ENCODE results near the gene SEM1.
A peak's percentile ranks its signal among the peaks of the same experiment; 100 is the strongest.
"Not testable (repeated sequence)": the region's sequence is repeated elsewhere in the genome, so short reads cannot be mapped to it uniquely, and the experiment has no call there.

The SEM1 gene

GRCh38 chr7:96700516-96700915 is 9.1 kb downstream of the SEM1 start:
- no peak for DNase-seq

DNA sequence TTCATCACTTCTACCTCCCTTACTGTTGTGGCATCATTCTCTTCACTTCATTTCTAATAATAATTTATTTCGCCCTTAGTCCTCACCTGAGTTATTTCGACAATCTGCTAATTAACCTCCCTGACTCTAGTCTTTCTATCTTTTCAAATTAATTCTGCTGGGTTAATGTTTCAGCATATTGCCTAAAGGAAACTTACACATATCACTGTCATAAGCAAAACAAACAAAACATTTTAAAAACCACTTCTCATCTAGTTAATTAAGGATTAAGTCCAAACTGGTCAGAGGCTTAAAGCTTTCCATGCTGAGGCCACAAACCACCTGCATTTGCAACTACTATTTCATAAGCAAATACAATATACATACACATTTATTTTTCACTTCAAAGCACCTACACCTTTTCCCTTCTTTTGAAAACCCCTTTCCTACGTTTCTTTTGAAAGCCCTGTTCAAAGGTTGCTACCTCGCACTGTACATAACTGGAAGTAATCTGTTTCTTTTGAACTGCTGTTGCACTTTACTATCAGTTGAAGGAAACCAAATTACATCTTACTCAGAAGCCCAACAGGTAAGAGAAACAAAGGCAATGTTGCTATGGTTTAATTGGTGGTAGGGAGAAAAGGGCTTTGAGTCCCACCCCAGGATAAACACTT is 10.3 kb downstream of the SEM1 start:
- DNase-seq = no peak

GRCh38 chr7:96698449-96698848 is 11.2 kb downstream of the SEM1 start:
- not testable (repeated sequence) for DNase-seq

- DNase-seq = no peak
Observed at GRCh38 chr7:96697822-96698221, 11.8 kb downstream of the SEM1 start.

DNA sequence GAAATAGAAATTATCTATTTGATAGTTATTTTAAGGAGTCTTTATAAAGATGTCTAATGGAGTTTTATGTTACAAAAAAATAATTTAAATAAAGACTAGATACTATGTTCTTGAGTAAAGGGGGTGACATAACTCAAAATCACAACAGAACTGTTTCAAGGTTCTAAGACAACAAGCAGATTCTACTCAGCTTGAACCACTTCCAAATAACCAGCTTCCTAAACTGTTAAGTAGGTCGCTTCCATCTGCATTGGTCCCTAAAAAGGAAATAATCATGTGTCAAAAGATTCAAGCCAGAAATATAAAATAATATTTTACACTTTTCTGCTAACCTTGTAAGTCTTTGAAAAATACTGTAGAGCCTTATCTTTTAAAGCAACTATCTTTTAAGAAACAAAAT is 14.1 kb downstream of the SEM1 start:
- no peak for DNase-seq

- no peak for DNase-seq
Observed at GRCh38 chr7:96694082-96694481, 15.6 kb downstream of the SEM1 start.

DNA sequence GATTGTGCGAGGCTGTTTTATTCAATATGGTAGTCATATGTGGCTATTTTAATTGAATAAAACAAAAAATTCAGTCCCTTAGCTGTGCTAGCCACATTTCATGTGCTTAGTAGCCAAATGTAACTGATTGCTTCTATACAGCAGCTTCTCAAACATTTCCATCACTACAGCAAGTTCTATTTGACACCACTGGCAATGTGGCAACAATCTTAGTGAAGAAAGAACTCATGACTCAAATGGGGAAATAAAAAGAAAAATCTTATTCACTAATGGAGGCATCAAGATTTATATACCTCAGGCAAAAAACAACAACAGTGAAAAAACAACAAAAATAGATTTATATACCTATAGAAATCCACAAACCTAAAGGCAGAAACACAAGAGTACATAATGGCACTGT is 17.9 kb downstream of the SEM1 start:
- no peak for DNase-seq

- no peak for DNase-seq
Observed at GRCh38 chr7:96689414-96689813, 20.2 kb downstream of the SEM1 start.

GRCh38 chr7:96686305-96686704 is 23.3 kb downstream of the SEM1 start:
- DNase-seq = peak in 1 of 2 donors; percentile 12

GRCh38 chr7:96685755-96686154 is 23.9 kb downstream of the SEM1 start:
- DNase-seq = no peak

DNA sequence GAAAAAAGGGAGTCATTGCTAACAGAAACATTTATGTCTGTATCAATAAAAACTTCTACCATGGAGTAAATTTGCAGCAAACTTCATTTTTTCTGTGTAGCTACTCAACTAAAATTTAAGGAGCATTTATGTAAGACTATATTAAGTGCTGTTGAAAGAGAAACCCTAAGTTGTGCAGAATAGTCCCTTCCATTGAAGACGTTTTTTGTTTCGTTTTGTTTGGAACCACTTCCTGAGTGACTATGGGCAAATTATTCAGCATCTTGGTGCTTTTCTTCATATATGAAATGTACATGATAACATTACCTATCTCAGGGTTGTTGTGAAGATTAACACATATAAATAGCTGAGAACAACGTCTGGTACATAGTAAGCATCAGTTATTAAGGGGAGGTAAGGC is 24.3 kb downstream of the SEM1 start:
- peak in 1 of 2 donors; percentile 21 for DNase-seq

DNA sequence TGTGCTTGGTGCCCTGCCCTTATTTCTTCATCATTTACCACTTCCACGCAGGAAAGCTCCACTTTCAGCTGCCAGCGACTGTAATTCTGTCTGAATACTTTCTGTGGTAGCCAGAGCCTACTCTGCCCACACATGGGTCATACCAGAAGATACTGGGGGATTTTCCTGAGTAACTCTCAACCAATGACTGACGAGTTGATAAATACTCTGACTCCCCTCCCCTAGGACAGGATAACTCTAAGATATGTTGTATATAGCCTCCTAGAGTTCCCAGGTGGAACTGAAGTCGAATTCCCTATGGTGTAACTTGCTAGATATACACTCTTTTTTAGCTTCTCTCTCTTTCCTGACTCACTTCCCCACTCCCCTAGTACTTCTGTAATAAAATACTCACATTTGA is 29.8 kb downstream of the SEM1 start:
- DNase-seq = no peak

GRCh38 chr7:96676919-96677318 is 32.7 kb downstream of the SEM1 start:
- no peak for DNase-seq

DNA sequence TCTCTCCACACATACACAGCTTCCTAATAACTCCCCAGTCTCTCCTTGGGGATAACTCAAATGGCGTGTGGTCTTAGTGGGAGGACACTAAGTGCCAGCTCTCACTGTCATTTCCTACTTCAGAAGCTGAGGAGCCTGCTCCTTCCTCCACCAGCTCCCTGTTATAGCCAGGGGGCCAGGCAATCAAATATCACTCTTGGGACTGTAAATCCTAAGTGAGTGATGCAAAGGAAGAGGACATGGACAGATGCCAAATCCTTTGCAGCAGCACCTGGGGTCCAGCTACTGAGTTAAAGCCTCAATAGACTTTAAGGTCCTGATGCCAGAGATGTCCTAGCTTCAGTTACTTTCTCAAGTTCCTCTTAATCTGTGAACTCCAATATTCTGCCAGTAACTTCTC is 34.1 kb downstream of the SEM1 start:
- DNase-seq = no peak

DNA sequence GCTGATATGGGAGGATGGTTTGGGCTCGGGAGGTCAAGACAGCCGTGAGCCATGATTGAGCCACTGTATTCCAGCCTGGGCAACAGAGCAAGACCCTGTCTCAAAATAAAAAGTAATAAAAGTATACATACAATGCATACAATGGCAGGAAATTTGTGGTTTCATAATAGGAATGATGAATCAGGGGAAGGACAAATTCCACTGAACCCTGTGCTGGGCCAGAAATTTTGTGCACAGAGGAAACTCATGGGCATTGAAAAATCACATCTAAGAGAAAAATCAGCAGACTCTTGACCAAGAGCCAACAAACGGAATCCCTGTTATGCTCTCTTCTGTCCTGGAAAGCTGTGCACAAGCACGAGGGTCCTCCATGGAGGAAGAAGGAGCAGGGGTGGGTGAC is 35.1 kb downstream of the SEM1 start:
- DNase-seq = no peak

DNA sequence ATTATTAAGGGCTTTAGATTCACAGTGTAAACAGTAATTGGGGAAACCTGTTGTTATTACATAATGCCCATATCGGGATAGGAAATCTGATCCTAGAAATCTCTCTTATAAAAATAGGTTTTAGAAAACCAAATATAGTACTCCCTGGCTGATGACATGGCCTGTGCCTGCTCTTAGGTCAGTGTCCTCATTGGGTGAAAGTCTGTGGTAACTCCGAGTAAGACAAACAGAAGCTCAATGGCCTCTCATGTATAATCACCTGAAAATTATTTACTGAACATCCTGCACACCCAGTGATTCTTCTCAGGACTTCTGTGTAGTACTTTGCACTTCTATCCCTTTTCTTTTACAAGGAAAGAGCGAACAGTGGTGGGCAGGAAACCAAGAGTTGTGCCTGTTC is 37.8 kb downstream of the SEM1 start:
- DNase-seq = no peak

DNA sequence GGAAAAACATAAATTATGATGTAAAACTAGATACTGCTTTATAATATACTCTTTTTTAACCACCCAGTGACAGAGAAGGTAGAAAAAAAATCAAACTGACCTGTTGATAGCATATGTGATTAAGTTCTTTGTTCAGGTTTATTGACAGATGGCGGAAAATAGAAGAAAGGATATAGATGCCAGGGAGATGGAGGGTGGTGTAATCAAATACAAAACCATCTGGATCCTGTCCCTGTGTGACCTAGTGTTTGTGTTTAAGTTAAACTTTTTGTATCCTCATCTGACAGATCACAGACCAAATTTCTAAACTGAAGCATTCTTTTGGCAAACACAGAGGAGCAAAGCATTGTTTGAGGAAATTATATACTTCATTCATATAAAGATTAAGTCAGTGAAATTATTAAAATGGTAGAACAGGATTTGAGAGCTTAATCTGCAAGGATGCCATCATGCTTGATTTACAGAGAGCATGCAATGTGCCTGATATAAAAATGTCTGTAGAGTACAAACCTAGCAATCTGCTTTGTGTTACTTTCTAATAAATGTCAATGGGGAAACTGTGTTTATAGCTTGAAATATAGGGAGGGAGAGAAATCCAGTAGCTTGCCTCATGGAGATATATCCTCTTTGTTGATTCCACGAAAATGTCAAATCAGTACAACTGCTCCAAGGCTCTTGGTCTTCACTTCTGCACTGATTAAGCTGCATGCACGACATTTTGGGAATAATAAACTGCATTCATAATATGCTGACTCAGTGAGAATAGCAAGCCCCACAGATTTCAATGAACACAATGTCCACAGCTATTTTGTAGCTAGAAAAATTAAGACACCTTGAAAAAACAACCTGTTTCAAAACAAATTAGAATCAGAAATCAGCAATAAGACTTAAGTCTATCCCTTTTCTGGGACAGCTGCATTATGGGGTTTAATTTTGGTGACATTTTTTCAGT is 39.0 kb downstream of the SEM1 start:
- no peak for DNase-seq

DNA sequence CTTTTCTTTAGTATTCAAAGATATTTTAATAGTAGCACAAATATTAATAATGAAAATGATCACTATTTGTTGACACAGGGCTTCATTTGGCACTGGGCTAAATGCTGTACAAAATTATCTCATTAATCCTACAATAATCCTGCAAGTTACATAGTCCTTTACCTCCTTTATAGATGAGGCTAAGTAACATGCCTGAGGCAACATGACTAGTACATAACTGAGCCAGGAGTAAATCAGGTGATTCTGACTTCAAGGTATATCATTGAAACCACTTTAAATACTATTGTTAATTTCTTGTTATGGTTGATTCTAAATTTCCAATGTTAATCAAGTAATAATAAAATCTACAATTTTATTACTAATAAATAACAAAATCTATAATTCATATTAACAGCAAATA is 39.8 kb downstream of the SEM1 start:
- no peak for DNase-seq

DNA sequence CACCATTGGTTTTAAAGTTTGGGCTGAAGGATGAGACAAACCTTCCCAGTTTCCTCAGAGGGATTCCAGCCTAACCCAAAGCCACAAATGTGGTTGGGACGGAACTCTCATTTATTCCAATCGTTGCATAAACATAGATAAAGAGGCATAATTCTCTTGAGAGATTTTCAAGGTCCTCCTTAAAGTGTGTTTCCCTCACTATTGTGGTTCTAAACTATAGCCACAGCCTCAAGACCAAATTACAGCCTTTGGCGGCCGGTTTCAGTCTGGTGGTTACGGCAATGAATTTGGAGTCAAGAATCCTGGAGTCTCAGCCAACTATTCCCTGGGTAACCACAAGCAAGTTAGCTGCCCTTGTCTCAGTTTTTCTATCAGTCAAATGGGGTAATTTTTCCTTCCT is 42.6 kb downstream of the SEM1 start:
- DNase-seq = no peak

DNA sequence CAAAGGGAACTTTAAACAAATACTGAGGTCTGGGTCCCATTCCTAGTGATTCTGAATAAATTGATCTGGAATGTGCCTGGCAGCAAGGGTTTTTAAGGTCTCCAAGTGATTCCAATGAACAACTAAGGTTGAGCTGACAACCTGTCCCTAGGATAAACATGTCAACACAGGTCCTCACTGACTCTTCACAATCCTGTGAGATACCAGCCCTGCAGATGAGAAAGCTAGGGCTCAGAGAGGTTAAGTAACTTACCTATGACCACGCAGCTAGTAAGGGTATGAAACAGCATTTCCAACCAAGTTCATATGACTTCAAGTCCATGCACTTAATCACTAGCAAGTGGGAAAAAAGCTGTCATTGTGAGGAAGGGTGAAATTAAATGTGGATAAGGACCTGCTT is 44.0 kb downstream of the SEM1 start:
- no peak for DNase-seq

- no peak for DNase-seq
Observed at GRCh38 chr7:96664793-96665192, 44.9 kb downstream of the SEM1 start.

GRCh38 chr7:96663871-96664445 is 45.7 kb downstream of the SEM1 start:
- DNase-seq = no peak

GRCh38 chr7:96663457-96663856 is 46.2 kb downstream of the SEM1 start:
- DNase-seq = no peak

- not testable (repeated sequence) for DNase-seq
Observed at GRCh38 chr7:96662151-96662550, 47.5 kb downstream of the SEM1 start.
